ENCODE measurements around the gene ERI3. TPM values are rescaled to one million over a fixed set of nuclear protein-coding genes. Genes with fewer than 3 reads are reported as not detected.

The ERI3 gene
- total RNA-seq (10 to 100 TPM; 47.1 to 56.3 (median 52.2) TPM), polyA plus RNA-seq (36.4 TPM)
- long read RNA-seq, donor 1, transcript ERI3-201 (9 exons, 1,684 nt), result major isoform, 43 of 120 reads
- long read RNA-seq, donor 1, partial matches to known transcripts, result 24 of 120 reads
- long read RNA-seq, donor 1, other reads (novel, unspliced or antisense), result 53 of 120 reads
- long read RNA-seq, donor 2, transcript ERI3-201 (9 exons, 1,684 nt), result major isoform, 21 of 84 reads
- long read RNA-seq, donor 2, partial matches to known transcripts, result 22 of 84 reads
- long read RNA-seq, donor 2, other reads (novel, unspliced or antisense), result 41 of 84 reads
- long read RNA-seq, donor 3, partial matches to known transcripts, result 48 of 110 reads
- long read RNA-seq, donor 3, other reads (novel, unspliced or antisense), result 62 of 110 reads
- long read RNA-seq, donor 4, transcript ERI3-201 (9 exons, 1,684 nt), result major isoform, 29 of 62 reads
- long read RNA-seq, donor 4, partial matches to known transcripts, result 12 of 62 reads
- long read RNA-seq, donor 4, other reads (novel, unspliced or antisense), result 21 of 62 reads

GRCh38 chr1:44354840-44355581 lies at the start of gene ERI3:
Gene ERI3, minus strand, starts transcription at chr1:44355257. Its CDS starts 231 bp downstream, at chr1:44355026.
- peak; percentile 100 for ATAC-seq
- intact Hi-C loops (cut with DNase I), result no loop called here
- H3K27ac ChIP-seq (ENCODE audit: low read length), result peak within 1 kb of the TSS; percentile 6
- H3K4me3 ChIP-seq (ENCODE audit: low read length), result peak within 1 kb of the TSS; percentile 87
- DNase-seq, result peak; percentile 98 to 99 (median 98)
- no peaks in the 10 kb centered on the region for H3K27me3 ChIP-seq (ENCODE audit: control insufficient read depth, insufficient read depth)
- H3K4me1 ChIP-seq (ENCODE audit: control insufficient read depth, insufficient read depth, low read length), result no peaks in the 10 kb centered on the region
- under 1% methylated on average over 65 of the region's 65 CpGs for WGBS
- H3K9me3 ChIP-seq (ENCODE audit: control insufficient read depth, low read length), result no peaks in the 10 kb centered on the region

- intact Hi-C loops (cut with DNase I), result no loop called here
- H3K4me3 ChIP-seq (ENCODE audit: low read length), result no peak overlapping the region
- peaks cover 3% of the 10 kb centered on the region for H3K27me3 ChIP-seq (ENCODE audit: control insufficient read depth, insufficient read depth)
- no peaks in the 10 kb centered on the region for H3K9me3 ChIP-seq (ENCODE audit: control insufficient read depth, low read length)
- DNase-seq, result no peak
- H3K27ac ChIP-seq (ENCODE audit: low read length), result no peak overlapping the region
- WGBS, result 83% methylated on average over 12 of the region's 12 CpGs
- H3K4me1 ChIP-seq (ENCODE audit: control insufficient read depth, insufficient read depth, low read length), result peaks cover 4% of the 10 kb centered on the region
- ATAC-seq, result no peak
Observed at GRCh38 chr1:44401256-44402228, 46.5 kb upstream of the ERI3 start.

- WGBS, result 37% methylated on average over 1 of the region's 1 CpG
- no peak overlapping the region for H3K4me3 ChIP-seq (ENCODE audit: low read length)
- H3K9me3 ChIP-seq (ENCODE audit: control insufficient read depth, low read length), result no peaks in the 10 kb centered on the region
- no peak for ATAC-seq
- intact Hi-C loops (cut with DNase I), result no loop called here
- no peak for DNase-seq
- H3K27ac ChIP-seq (ENCODE audit: low read length), result no peak overlapping the region
- H3K4me1 ChIP-seq (ENCODE audit: control insufficient read depth, insufficient read depth, low read length), result no peaks in the 10 kb centered on the region
- peaks cover 6% of the 10 kb centered on the region for H3K27me3 ChIP-seq (ENCODE audit: control insufficient read depth, insufficient read depth)
Observed at GRCh38 chr1:44390277-44390676, 35.2 kb upstream of the ERI3 start.

GRCh38 chr1:44389437-44389836 lies 34.4 kb upstream of the ERI3 start:
- intact Hi-C loops (cut with DNase I), result no loop called here
- Histone ChIP-seq H3K27ac (ENCODE audit: low read length) (no peak overlapping the region), H3K4me3 (ENCODE audit: low read length) (no peak overlapping the region), H3K4me1 (ENCODE audit: control insufficient read depth, insufficient read depth, low read length) (no peaks in the 10 kb centered on the region), H3K9me3 (ENCODE audit: control insufficient read depth, low read length) (no peaks in the 10 kb centered on the region), H3K27me3 (ENCODE audit: control insufficient read depth, insufficient read depth) (peaks cover 3% of the 10 kb centered on the region)
- ATAC-seq, result no peak
- 70% methylated on average over 1 of the region's 1 CpG for WGBS
- no peak for DNase-seq

GRCh38 chr1:44388551-44388950 lies 33.5 kb upstream of the ERI3 start:
- ATAC-seq (no peak), DNase-seq (no peak)
- Histone ChIP-seq H3K9me3 (ENCODE audit: control insufficient read depth, low read length) (no peaks in the 10 kb centered on the region), H3K27ac (ENCODE audit: low read length) (no peak overlapping the region), H3K27me3 (ENCODE audit: control insufficient read depth, insufficient read depth) (peaks cover 3% of the 10 kb centered on the region), H3K4me1 (ENCODE audit: control insufficient read depth, insufficient read depth, low read length) (no peaks in the 10 kb centered on the region), H3K4me3 (ENCODE audit: low read length) (no peak overlapping the region)
- 54% methylated on average over 2 of the region's 2 CpGs for WGBS
- intact Hi-C loops (cut with DNase I), result no loop called here

- Histone ChIP-seq H3K27ac (ENCODE audit: low read length) (no peak overlapping the region), H3K27me3 (ENCODE audit: control insufficient read depth, insufficient read depth) (no peaks in the 10 kb centered on the region), H3K4me3 (ENCODE audit: low read length) (no peak overlapping the region), H3K9me3 (ENCODE audit: control insufficient read depth, low read length) (no peaks in the 10 kb centered on the region), H3K4me1 (ENCODE audit: control insufficient read depth, insufficient read depth, low read length) (no peaks in the 10 kb centered on the region)
- DNase-seq (no peak), ATAC-seq (no peak)
- intact Hi-C loops (cut with DNase I), result loop anchor here in 1 of 4 donors (2.0 kb wide), 1 partner anchor 212 kb away; no protein-coding TSS in a partner anchor
- WGBS, result 68% methylated on average over 3 of the region's 3 CpGs
Observed at GRCh38 chr1:44380666-44381177, 25.7 kb upstream of the ERI3 start.

- DNase-seq, result peak; percentile 27 to 58 (median 54)
- Histone ChIP-seq H3K9me3 (ENCODE audit: control insufficient read depth, low read length) (no peaks in the 10 kb centered on the region), H3K27ac (ENCODE audit: low read length) (no peak overlapping the region), H3K4me3 (ENCODE audit: low read length) (no peak overlapping the region), H3K27me3 (ENCODE audit: control insufficient read depth, insufficient read depth) (no peaks in the 10 kb centered on the region), H3K4me1 (ENCODE audit: control insufficient read depth, insufficient read depth, low read length) (no peaks in the 10 kb centered on the region)
- intact Hi-C loops (cut with DNase I), result loop anchor here (2.0 to 10.0 kb wide), 3 partner anchors 127 to 217 kb away; no protein-coding TSS in a partner anchor
- peak in 1 of 2 donors; percentile 34 for ATAC-seq
- WGBS, result 59% methylated on average over 12 of the region's 12 CpGs
Observed at GRCh38 chr1:44377925-44378784, 23.1 kb upstream of the ERI3 start.

GRCh38 chr1:44375547-44375946 lies 20.5 kb upstream of the ERI3 start:
- no peak overlapping the region for H3K4me3 ChIP-seq (ENCODE audit: low read length)
- WGBS, result 95% methylated on average over 6 of the region's 6 CpGs

GRCh38 chr1:44371206-44371605 lies 16.1 kb upstream of the ERI3 start:
- intact Hi-C loops (cut with DNase I), result loop anchor here in 1 of 4 donors (10.0 kb wide), 1 partner anchor 134 kb away; no protein-coding TSS in a partner anchor
- ATAC-seq, result no peak
- no peak overlapping the region for H3K27ac ChIP-seq (ENCODE audit: low read length)
- H3K27me3 ChIP-seq (ENCODE audit: control insufficient read depth, insufficient read depth), result no peaks in the 10 kb centered on the region
- no peak for DNase-seq
- H3K9me3 ChIP-seq (ENCODE audit: control insufficient read depth, low read length), result no peaks in the 10 kb centered on the region
- H3K4me3 ChIP-seq (ENCODE audit: low read length), result no peak overlapping the region
- no peaks in the 10 kb centered on the region for H3K4me1 ChIP-seq (ENCODE audit: control insufficient read depth, insufficient read depth, low read length)

More at GRCh38 chr1:44375547-44375946, 20.5 kb upstream of the ERI3 start:
- intact Hi-C loops (cut with DNase I), result loop anchor here in 3 of 4 donors (5.0 to 10.0 kb wide), 2 partner anchors 129 to 217 kb away; no protein-coding TSS in a partner anchor
- Histone ChIP-seq H3K27ac (ENCODE audit: low read length) (no peak overlapping the region), H3K9me3 (ENCODE audit: control insufficient read depth, low read length) (no peaks in the 10 kb centered on the region), H3K27me3 (ENCODE audit: control insufficient read depth, insufficient read depth) (no peaks in the 10 kb centered on the region), H3K4me1 (ENCODE audit: control insufficient read depth, insufficient read depth, low read length) (no peaks in the 10 kb centered on the region)
- ATAC-seq (no peak), DNase-seq (no peak)
